ENCODE data around the gene HSP90AA1.

The HSP90AA1 gene

GRCh38 chr14:102039157-102039556 is 47.7 kb downstream of the HSP90AA1 start:
- no peak overlapping the region for H3K27ac ChIP-seq
- H3K4me3 ChIP-seq, result no peak overlapping the region
- H3K9me3 ChIP-seq, result no peaks in the 10 kb centered on the region
- intact Hi-C loops (cut with DNase I; ENCODE audit: low total_unique reads), result no loop called here
- peaks cover 94 to 100% (median 98%) of the 10 kb centered on the region in 3 donors for H3K36me3 ChIP-seq
- TF ChIP-seq CTCF (IDR thresholded peaks at IDR 0.05), result no peak
- no peak for DNase-seq
- H3K4me1 ChIP-seq, result no peaks in the 10 kb centered on the region
- no peaks in the 10 kb centered on the region for H3K27me3 ChIP-seq

GRCh38 chr14:102037686-102038085 is 49.2 kb downstream of the HSP90AA1 start:
- no peak for DNase-seq
- Histone ChIP-seq H3K36me3 (peaks cover 96 to 100% (median 98%) of the 10 kb centered on the region in 3 donors), H3K4me1 (no peaks in the 10 kb centered on the region), H3K27me3 (no peaks in the 10 kb centered on the region), H3K4me3 (no peak overlapping the region), H3K27ac (no peak overlapping the region), H3K9me3 (no peaks in the 10 kb centered on the region)
- intact Hi-C loops (cut with DNase I; ENCODE audit: low total_unique reads), result no loop called here
- no peak for TF ChIP-seq CTCF (IDR thresholded peaks at IDR 0.05)

GRCh38 chr14:102035914-102036313 is 50.9 kb downstream of the HSP90AA1 start:
- H3K4me3 ChIP-seq, result no peak overlapping the region
- no peaks in the 10 kb centered on the region for H3K9me3 ChIP-seq
- intact Hi-C loops (cut with DNase I; ENCODE audit: low total_unique reads), result no loop called here
- H3K27me3 ChIP-seq, result no peaks in the 10 kb centered on the region
- H3K27ac ChIP-seq, result no peak overlapping the region
- no peak for DNase-seq
- no peak for TF ChIP-seq CTCF (IDR thresholded peaks at IDR 0.05)
- H3K36me3 ChIP-seq, result peaks cover 95 to 100% (median 98%) of the 10 kb centered on the region in 3 donors
- no peaks in the 10 kb centered on the region for H3K4me1 ChIP-seq

- Histone ChIP-seq H3K4me1 (no peaks in the 10 kb centered on the region), H3K9me3 (no peaks in the 10 kb centered on the region), H3K27ac (no peak overlapping the region), H3K36me3 (peaks cover 95 to 100% (median 98%) of the 10 kb centered on the region in 3 donors), H3K27me3 (no peaks in the 10 kb centered on the region), H3K4me3 (no peak overlapping the region)
- intact Hi-C loops (cut with DNase I; ENCODE audit: low total_unique reads), result no loop called here
- no peak for DNase-seq
- no peak for TF ChIP-seq CTCF (IDR thresholded peaks at IDR 0.05)
These were observed 52.5 kb downstream of the HSP90AA1 start for GRCh38 chr14:102034301-102034700.

GRCh38 chr14:102033241-102033640 is 53.6 kb downstream of the HSP90AA1 start:
- Histone ChIP-seq H3K36me3 (peaks cover 95 to 100% (median 98%) of the 10 kb centered on the region in 3 donors), H3K27ac (no peak overlapping the region), H3K9me3 (no peaks in the 10 kb centered on the region), H3K4me3 (no peak overlapping the region), H3K27me3 (no peaks in the 10 kb centered on the region), H3K4me1 (no peaks in the 10 kb centered on the region)
- DNase-seq, result no peak
- no peak for TF ChIP-seq CTCF (IDR thresholded peaks at IDR 0.05)
- intact Hi-C loops (cut with DNase I; ENCODE audit: low total_unique reads), result no loop called here
